ENCODE data around the gene COIL.
"Not testable (repeated sequence)": the region's sequence is repeated elsewhere in the genome, so short reads cannot be mapped to it uniquely, and the experiment has no call there.

Gene COIL, protein sequence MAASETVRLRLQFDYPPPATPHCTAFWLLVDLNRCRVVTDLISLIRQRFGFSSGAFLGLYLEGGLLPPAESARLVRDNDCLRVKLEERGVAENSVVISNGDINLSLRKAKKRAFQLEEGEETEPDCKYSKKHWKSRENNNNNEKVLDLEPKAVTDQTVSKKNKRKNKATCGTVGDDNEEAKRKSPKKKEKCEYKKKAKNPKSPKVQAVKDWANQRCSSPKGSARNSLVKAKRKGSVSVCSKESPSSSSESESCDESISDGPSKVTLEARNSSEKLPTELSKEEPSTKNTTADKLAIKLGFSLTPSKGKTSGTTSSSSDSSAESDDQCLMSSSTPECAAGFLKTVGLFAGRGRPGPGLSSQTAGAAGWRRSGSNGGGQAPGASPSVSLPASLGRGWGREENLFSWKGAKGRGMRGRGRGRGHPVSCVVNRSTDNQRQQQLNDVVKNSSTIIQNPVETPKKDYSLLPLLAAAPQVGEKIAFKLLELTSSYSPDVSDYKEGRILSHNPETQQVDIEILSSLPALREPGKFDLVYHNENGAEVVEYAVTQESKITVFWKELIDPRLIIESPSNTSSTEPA

DNA sequence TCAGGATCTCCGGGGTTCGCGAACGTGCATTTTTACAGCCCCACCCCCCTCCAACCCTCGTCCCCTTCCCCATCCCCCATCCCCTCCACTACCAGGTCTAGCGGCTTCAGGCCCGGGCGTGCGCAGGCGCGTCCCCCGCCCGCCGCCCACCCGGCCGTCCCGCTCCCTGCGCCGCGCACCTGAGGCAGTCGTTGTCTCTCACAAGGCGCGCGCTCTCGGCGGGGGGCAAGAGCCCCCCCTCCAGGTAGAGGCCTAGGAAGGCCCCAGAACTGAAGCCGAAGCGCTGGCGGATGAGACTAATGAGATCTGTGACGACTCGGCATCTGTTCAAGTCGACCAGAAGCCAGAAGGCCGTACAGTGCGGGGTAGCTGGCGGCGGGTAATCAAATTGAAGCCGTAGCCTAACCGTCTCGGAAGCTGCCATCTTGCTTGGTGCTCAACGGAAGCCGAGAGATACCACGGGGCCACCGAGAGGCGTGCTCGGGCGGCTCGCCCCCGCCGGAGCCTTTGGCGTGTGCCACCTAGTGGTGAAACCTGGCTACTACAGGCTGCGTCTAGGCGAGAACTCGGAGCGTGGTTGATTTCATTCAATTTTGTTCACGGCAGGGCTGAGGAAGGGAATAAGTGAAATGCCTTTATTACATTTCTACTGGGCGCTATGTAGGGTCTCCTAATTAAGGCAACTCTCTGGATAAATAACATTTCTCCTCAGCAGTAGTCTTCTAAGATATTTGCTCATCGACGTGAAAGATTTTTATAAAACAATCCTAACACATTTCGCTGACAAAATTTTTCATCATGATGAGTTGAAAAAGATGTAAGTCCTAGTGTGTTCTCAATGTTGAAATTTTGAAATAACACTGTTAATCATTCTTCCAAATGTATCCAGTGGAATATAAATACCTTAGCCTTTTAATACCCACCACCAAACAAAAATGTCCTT lies at the start of gene COIL:
COIL (minus strand) TSS at position 455 of the 943 bp plus-strand sequence; CDS start at position 424, 31 bp downstream.
- peak; percentile 89 for DNase-seq

DNA sequence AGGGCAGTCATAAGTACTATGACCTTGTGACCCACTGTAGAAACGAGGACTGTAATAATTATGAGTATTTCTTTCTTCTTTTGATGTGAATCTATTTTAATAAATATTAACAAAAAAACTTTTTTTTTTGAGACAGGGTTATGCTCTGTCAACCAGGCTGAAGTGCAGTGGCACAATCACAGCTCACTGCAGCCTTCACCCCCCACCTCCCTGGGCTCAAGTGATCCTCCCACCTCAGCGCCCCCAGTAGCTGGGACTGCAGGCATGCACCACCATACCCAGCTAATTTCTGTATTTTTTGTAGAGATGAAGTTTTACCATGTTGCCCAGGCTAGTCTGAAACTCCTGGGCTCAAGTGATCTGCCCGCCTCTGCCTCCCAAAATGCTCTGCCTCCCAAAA lies 49.6 kb upstream of the COIL start:
- no peak for DNase-seq

DNA sequence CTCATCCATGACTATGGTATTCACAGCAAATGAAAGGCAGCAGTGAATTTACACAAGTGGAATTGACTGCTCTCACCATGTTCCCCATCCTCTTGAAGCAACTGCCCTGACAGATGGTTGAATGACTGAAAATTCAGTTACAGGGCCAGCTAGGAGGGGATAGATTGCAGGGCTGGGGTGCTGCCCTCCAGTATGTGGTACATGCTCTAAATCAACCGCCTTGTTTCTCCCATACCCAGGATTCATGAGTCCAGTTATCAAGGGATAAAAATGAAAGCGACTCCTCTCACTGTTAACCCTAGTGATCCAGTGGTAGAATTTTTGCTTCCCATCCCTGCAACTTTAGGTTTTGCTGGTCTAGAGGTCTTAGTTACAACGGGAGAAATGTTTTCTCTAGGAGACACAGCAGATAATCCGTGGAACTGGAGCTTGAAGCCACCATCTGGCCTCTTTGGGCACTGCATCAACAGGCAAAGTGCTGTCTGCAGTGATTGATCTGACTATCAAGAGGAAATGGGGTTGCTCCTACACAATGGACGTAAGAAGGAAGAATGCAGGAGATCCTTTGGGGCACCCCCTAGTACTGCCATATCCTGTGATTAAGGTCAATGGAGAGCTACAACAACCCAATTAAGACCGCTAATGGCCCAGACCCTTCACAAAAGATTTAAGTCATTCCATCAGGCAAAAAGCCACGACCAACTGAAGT lies 49.0 kb upstream of the COIL start:
- peak; percentile 27 for DNase-seq

DNA sequence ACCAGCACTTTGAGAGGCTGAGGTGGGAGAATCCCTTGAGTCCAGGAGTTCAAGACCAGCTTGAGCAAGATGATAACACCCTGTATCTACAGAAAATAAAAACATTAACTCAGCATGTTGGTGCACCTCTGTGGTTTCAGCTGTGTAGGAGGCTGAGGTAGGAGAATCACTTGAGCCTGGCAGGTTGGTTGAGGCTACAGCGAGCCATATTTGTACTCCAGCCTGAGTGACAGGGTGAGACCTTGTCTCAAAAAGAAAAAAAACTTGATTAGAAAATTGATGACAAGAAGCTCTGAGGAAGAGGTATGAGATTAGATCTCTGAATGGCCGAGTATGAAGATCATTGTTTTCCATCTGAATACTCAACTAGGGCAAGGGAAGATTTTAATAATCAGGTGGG lies 48.1 kb upstream of the COIL start:
- DNase-seq = no peak

DNA sequence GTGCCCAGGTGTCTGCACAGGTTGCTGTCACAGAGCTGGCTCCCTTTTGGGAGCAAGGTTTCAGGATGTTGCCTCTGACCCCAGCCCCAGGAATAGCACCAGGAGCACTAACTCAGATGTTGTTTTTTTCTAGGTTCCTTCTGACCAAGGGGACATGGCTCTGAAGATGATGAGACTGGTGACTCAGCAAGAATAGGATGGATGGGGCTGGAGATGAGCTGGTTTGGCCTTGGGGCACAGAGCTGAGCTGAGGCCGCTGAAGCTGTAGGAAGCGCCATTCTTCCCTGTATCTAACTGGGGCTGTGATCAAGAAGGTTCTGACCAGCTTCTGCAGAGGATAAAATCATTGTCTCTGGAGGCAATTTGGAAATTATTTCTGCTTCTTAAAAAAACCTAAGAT lies 45.2 kb upstream of the COIL start:
- DNase-seq = no peak

DNA sequence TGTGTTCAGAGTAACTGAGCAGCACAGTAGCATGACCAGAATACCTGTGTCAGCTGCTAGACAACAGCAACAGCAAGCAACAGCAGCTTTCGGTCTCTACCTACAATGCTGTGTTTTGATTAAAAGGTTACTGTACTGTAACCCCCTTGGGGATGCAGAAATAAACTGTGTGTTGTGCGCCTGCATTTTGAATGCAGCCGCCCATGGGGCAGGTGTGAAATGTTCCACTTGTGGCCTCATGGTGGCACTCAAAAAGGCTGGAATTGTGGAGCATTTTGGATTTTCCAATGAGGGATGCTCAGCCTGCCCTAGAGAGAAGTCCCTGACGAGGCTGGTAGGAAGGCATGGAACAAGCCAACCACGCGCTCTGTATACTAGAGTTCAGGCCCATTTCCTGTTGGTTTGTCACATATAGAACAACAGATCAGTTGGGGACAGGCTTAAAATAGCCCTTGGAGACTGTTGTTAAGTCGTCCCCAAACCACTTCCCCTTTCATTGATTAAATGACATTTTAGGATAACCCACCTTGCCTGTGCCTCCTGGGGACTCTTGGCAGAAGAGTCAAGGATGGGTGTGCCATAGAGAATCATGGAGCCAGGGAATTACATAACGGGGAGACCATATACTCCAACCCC lies 44.2 kb upstream of the COIL start:
- DNase-seq = no peak

DNA sequence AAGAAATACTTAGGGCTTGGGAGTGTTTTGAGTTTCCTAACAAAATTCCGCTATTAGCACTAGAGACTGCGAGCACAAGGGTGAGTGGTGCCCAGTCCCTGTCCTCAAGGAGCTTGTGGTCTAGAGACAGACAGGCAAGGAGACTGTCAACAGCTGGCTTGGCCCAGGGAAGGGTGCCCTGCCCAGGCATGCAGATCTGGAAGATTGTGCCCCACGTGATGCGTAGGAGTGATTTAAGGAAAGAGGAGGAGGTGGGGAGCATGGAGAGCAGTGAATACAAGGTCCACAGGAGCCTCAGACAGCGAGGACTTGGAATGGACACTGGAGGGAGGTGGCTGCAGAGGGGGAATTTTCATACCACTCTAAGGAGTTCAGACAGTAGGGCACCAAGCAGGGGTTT lies 42.1 kb upstream of the COIL start:
- no peak for DNase-seq

DNA sequence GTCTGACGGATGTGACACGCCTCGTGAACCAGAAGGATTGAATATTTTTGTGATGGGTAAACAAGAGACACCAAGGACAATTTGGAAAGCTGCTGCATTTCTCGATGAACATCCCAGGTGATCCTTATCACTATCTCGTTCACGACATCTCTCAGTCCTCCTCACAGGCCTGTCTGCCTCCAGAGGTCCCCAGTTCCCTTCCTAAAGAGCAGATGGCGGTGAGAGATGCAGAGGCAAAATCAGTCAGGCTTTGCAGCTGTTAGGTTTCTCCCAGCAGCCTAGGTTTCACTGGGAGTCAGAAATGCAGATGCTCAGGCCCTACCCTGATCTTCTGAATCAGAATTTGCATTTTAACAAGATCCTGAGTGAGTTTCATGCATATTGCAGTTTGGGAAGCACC lies 40.7 kb upstream of the COIL start:
- DNase-seq = no peak

DNA sequence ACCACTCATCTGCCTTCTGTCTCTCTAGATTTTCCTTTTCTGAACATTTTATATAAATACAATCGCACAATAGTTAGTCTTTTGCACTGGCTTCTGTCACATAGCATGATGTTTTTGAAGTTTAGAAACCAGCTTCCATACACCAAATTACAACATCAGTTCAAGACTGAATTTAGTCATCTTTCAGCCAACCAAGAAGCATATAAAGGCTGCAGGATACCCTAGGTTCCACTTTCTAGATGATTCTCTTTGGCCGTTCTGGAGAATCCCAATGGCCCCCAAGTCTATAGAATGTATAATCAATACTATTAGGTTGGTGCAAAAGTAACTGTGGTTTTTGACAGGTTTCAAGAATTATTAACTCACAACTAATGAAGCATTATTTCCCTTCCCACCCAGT lies 36.5 kb upstream of the COIL start:
- no peak for DNase-seq

DNA sequence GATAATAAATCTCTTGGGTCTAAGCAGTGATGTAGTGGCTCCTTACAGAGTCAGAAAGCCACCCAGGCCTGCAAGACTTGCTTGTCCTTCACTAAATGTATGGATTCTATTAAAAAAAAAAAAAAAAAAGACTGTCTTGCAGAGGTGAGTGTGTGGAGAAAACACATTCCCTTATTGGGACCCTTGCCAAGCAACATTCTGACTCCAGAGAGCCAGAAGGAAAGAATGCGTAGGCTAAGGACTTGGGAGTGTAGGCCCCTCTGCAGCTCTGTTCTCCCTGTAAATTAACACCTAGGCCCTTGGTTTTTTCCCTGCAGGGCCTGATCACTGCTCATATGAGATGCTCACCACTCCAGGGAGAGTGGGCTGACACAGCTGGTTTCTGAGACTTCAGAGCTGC lies 34.9 kb upstream of the COIL start:
- peak; percentile 39 for DNase-seq

DNA sequence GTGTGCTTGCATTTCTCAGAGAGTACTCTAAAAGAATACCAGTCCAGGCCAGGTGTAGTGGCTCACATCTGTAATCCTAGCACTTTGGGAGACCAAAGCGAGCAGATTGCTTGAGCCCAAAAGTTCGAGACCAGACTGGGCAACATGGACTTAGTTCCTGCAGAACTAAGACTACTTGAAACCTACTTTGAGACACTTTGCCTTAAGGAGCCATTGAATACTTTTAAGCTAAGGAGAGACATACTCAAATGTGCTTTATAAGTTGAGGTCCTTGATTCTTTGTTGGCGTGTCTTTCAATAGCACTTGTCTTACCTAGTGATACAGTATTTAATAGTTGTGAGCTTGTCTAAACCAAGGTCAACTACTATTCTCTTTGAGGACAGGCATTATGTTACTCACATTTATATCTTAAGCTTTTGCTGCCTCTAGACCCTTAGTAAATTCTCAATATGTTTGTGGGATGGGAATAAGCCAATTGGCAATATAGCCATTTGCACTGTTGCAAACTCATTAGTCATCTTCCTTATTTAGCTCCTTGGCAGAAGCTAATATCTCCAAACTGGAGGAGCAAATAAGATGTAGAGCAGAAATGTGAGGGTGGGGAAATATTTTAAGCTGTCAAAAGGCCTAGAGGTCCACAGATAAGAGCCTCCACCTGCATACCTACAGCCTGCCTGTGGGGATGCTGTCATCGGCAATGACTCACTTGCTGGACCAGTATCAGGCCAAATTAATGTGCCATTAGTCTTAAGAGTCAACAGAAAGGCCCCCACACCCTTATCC lies 33.4 kb upstream of the COIL start:
- peak; percentile 32 for DNase-seq

DNA sequence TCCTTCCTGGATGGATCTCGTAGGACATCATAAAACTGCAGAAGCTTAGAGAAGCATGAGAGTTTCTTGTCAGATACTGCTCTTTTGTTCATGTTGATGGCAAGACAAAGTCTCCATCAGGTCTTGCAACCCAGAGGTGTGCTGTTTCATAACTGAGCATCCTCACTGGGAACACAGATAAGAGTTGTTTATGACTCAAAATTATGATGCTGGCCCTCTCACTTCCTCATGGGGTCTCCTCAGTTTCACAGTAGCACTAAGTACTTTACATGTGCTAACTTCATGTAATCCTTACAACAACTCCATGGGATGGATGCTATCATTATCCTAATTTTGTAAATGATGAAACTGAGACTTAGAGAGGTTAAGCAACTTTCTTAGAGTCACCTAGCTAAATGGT lies 31.5 kb upstream of the COIL start:
- no peak for DNase-seq

DNA sequence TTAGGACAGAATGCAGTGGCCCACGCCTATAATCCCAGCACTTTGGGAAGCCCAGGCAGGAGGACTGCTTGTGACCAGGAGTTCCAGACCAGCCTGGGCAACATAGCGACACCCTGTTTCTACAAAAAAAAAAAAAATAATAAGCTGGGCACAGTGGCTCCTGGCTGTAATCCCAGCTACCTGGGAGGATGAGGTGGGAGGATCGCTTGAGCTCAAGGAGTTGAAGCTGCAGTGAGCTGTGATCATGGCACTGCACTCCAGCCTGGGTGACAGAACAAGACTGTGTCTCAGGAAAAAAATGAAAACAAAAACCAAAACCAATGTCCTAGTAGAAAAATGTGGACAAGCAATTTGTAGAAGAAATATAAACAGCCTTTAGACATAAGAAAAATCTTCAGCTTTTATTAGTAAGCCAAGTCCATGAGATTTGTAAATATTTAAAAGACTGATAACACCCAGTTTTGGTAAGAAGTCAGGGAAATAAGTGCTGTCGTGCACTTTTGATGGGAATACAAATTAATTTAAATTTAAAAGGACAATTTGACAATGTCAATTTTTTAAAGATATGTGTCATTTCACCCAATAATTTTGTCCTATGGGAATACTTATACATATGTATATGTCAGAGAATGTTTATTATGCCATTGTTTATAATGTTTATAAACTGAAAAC lies 28.2 kb upstream of the COIL start:
- no peak for DNase-seq

DNA sequence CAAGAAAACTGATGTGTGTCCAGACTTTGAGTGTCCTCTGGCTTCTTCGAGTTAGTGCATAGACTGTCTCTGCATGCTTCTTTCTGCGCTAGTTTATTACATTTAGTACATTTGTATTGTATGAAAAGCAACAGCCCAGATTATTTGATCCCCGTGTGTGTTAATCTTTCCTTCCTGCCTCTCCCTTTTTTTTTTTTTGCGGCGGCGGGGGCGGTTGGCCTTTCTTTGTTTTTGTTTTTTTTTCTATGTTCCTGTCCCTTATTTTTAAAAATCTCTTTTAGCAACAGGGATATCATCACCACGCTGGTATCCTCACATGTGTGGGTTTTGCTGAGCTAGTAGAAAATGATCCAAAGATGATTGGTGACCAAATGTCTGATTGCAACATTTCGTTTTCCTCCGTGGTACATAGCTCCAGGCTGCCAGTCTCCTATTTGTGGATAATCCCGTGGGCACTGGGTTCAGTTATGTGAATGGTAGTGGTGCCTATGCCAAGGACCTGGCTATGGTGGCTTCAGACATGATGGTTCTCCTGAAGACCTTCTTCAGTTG lies 26.5 kb upstream of the COIL start:
- DNase-seq = no peak

DNA sequence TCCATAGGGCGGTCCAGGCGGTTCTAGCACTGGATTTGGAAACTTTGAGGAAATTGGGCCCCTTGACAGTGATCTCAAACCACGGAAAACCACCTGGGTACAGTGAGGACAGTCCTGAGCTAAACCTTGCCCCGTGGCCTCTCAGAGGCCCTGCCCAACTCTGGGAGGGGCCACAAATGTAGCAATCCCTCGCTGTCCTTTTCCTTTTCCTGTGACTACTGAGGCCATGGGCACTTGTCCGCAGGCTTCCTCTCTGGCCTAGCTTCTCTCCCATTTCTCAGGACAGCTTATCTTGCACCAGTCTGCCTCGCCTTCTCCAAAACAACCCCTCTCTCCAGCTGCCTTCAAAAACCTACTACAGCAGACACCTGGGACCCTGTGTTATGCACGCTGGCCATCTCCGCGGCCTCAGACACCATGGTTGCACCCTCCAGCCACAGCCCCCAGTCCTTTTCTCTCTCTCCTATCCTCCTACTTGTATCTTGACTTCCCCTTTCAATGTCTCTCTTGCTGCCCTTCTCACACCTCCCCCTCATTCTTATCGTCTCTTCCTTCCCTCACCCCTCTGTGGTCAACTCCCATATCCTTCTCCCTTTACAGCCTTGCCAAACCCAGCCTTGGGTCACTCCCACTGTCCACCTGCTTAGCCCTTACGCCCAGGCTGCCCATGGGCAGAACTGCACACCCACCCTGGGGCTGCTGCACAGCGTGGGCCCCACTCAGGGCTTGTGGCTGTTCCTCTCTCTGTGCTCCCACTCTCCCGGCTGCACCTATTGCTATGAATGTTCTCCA lies 24.7 kb upstream of the COIL start:
- DNase-seq = no peak

DNA sequence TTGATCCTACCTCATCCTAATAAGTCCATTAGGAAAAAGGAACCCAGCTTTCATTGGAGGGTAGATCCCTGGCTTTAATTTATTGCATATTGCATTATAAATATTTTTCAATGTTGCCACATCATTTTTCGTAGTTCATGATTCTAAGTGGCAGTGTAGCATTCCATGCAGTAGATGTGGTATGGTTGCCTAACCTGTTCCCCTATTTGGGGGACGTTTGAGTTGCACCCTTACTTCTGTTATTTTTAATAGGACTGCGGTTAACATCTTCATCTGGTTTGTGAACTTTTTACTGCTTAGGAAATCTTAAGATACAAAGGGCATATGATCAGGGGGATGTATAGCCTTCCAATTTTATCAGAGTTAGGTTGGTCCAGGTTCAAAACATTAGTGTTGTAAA lies 22.5 kb upstream of the COIL start:
- DNase-seq = no peak

DNA sequence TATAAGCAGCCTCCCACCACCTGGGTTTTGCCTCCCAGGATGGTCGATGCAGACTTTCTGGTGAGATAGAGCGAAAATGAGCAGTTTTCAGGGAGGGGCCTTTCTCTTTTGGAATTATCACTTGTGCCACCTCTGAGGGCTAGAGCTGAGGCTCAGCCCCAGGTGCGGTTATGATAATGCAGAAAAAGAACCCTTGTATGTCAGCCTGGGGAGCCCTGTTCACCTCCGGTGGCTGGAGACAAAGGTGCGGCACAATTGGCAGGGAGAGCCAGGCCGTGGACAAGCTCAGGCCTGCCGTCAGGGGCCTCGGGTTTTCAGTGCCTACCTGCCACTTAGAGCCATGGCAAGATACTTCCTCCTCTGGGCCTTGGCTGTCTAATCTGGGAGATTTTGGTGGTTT lies 21.5 kb upstream of the COIL start:
- DNase-seq = no peak

DNA sequence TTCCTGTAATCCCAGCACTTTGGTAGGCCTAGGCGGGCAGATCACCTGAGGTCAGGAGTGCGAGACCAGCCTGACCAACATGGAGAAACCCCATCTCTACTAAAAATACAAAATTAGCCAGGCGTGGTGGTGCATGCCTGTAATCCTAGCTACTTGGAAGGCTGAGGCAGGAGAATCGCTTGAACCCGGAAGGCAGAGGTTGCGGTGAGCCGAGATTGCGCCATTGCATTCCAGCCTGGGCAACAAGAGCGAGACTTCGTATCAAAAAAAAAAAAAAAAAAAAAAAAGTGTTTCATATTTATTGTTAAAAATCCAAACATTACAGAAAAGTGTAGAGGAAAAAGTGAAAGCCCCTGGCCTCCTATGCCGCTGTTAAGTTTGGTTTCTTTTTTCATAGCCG lies 19.7 kb upstream of the COIL start:
- not testable (repeated sequence) for DNase-seq

DNA sequence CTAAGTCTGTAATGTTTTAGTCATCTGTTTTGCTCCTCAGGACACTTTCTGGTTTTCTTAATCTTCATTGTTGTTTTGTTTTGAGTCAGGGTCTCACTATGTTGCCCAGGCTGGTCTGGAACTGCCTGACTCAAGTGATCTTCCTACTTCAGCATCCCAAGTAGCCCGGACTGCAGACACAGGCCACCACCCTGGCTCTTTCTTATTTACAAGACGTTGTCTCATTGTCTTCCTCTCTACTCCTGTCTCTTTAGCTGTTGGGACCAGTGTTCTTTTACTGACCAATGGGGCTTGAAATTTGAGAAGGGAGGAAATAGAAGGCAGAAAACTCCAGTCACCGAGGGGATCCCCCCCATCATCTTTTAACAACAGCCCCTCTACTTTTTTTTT lies 18.2 kb upstream of the COIL start:
- DNase-seq = no peak
